DOHH2 (cell line): ENCODE results near the gene DSTYK.

Experiments
- EZH2phosphoT487 ChIP-seq: fragments of 200-600 bp; sonication (generic); IDR thresholded peaks from 2 replicates; pipeline ENCODE4 v1.6.1; 2017; ENCODE audit warnings: borderline replicate concordance, mild to moderate bottlenecking, antibody characterized with exemption, low read length, moderate library complexity, mixed read lengths
- TF ChIP-seq, protein P1 (sequence below): fragments of 200-600 bp; sonication (generic); IDR thresholded peaks from one replicate; pipeline ENCODE4 v1.5.1; 2014; ENCODE audit warnings: antibody characterized with exemption, mild to moderate bottlenecking, low read depth, low read length; ENCODE audit not compliant: poor library complexity, severe bottlenecking

DNA sequence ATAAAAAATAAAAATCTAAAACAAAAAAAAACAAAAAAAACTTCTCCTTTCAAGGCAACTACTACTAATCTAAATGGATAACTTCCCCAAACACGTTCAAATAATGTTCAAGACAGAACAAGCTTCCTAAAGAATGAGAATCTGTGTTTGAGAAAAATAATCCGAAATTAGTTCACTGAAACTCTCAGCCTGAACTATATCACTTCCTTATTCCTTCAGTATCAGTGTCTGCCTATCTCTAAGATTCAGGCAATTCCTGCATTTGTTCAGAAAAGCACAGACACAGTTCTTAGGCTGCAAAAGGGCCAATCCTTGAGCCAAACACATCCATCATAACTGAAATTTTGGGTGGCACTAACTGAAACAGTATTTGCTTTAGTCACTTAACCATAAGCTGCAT is 22.4 kb downstream of the DSTYK start:
- TF ChIP-seq, protein P1, sequence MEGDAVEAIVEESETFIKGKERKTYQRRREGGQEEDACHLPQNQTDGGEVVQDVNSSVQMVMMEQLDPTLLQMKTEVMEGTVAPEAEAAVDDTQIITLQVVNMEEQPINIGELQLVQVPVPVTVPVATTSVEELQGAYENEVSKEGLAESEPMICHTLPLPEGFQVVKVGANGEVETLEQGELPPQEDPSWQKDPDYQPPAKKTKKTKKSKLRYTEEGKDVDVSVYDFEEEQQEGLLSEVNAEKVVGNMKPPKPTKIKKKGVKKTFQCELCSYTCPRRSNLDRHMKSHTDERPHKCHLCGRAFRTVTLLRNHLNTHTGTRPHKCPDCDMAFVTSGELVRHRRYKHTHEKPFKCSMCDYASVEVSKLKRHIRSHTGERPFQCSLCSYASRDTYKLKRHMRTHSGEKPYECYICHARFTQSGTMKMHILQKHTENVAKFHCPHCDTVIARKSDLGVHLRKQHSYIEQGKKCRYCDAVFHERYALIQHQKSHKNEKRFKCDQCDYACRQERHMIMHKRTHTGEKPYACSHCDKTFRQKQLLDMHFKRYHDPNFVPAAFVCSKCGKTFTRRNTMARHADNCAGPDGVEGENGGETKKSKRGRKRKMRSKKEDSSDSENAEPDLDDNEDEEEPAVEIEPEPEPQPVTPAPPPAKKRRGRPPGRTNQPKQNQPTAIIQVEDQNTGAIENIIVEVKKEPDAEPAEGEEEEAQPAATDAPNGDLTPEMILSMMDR, result no peak
- TF ChIP-seq EZH2phosphoT487, result no peak
